ENCODE data around the gene GARIN1A.
"Not testable (repeated sequence)": the region's sequence is repeated elsewhere in the genome, so short reads cannot be mapped to it uniquely, and the experiment has no call there.

Gene GARIN1A

GRCh38 chr7:128671992-128672391 is at the start of gene GARIN1A:
TSS of gene GARIN1A (plus strand) at chr7:128672292. CDS start at chr7:128672398, 106 bp downstream.
- DNase-seq (ENCODE audit: low read depth in 2 of 2): no peak

- not testable (repeated sequence) for DNase-seq (ENCODE audit: low read depth in 2 of 2)
These were observed 45.0 kb upstream of the GARIN1A start for GRCh38 chr7:128627124-128627523.

- DNase-seq (ENCODE audit: low read depth in 2 of 2): not testable (repeated sequence)
These were observed 38.2 kb upstream of the GARIN1A start for GRCh38 chr7:128633915-128634314.

DNA sequence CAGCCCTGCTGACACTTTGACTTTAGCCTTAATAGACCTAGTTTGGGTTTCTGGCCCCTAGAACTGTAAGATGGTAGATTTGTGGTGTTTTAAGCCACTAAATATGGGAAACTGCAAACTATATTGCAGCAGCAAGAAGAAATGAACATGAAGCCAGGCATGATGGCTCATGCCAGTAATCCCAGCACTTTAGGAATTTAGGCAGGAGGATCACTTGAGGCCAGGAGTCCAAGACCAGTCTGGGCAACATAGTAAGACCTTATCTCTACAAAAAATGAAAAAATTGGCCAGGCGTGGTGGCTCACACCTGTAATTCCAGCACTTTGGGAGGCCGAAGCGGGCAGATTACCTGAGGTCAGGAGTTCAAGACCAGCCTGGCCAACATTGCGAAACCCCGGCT is 26.9 kb upstream of the GARIN1A start:
- not testable (repeated sequence) for DNase-seq (ENCODE audit: low read depth in 2 of 2)

GRCh38 chr7:128645844-128646243 is 26.2 kb upstream of the GARIN1A start:
- not testable (repeated sequence) for DNase-seq (ENCODE audit: low read depth in 2 of 2)

GRCh38 chr7:128646877-128647276 is 25.2 kb upstream of the GARIN1A start:
- not testable (repeated sequence) for DNase-seq (ENCODE audit: low read depth in 2 of 2)

- DNase-seq (ENCODE audit: low read depth in 2 of 2): not testable (repeated sequence)
These were observed 21.0 kb upstream of the GARIN1A start for GRCh38 chr7:128651096-128651495.

DNA sequence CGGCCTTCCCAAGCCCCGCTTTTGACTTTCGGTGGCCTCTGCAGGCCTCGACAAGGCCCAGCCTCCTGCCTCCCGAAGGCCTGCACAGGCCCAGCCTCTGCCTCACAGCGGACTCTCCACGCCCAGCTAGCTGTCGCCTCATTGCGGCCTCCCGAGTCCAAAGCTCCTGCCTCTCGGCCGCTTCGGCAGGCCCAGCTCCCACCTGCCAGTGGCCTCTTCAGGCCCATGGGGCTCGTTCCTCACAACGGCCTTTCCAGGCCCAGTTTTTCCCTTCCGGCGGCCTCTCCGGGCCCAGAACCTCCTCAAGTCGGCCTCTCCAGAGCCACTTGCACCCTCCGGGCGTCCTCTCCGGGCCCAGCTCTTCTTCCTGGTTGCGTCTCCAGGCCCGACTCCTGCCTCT is 19.5 kb upstream of the GARIN1A start:
- DNase-seq (ENCODE audit: low read depth in 2 of 2): not testable (repeated sequence)

DNA sequence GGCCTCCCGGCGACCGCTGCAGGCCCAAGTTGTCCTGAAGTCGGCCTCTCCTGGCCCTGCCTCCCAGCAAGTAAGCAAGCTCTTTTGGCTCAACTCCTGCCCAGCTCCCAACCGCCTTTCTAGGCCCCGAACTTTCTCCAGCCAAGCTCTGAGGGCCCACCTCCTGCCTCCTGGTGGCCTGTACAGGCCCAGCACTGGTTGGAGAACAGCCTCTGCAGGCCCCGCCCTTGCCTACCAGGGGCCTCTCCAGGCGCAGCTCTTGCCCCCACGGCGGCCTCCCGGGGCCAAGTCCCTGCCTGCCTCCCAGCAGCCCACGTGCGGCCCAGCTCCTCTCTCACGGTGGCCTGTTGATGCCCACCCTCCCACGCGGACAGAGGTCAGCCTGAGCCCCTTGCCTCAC is 18.9 kb upstream of the GARIN1A start:
- not testable (repeated sequence) for DNase-seq (ENCODE audit: low read depth in 2 of 2)

GRCh38 chr7:128654080-128654479 is 18.0 kb upstream of the GARIN1A start:
- DNase-seq (ENCODE audit: low read depth in 2 of 2): not testable (repeated sequence)

DNA sequence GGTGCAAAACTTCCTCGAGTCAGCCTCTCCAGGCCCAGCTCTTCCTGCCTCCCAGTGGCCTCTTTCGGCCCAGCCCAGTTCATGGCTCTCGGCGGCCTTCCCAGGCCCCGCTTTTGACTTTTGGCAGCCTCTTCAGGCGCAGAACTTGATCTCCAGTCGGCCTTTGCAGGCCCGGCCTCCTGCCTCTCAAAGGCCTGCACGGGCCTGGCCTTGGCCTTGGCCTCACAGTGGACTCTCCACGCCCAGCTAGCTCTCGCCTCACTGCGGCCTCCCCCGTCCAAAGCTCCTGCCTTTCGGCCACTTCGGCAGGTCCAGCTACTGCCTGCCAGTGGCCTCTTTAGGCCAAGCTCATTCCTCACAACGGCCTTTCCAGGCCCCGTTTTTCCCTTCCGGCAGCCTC is 17.6 kb upstream of the GARIN1A start:
- DNase-seq (ENCODE audit: low read depth in 2 of 2): not testable (repeated sequence)

DNA sequence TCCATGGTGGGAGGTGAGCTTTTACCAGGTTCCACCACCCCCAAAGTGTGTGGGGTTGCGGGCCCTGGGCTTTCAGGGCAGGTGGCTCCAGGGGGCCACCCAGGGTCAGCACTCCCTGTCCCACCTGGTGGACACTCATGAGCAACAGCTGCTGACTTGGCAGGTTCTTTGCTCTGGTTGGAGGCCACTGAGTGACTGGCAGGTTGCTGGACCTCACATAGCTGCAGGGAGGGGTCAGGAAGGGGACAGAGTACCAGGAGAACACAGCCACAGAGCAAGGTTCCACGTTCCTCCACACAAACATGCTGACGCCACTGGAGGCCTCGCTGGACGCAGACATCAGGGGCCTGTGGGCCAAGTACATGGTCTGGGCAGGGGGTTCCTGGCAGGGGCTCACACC is 13.7 kb upstream of the GARIN1A start:
- DNase-seq (ENCODE audit: low read depth in 2 of 2): not testable (repeated sequence)

GRCh38 chr7:128660596-128660995 is 11.5 kb upstream of the GARIN1A start:
- DNase-seq (ENCODE audit: low read depth in 2 of 2): no peak

DNA sequence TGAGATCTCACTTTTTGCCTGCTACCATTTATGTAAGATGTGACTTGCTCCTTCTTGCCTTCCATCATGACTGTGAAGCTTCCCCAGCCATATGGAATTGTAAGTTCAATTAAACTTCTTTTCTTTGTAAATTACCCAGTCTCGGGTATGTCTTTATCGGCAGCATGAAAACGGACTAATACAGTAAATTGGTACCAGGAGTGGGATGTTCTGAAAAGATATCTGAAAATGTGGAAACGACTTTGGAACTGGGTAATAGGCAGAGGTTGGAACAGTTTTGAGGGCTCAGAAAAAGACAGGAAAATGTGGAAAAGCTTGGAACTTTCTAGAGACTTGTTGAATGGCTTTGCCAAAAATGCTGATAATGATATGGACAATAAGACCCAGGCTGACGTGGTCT is 10.6 kb upstream of the GARIN1A start:
- no peak for DNase-seq (ENCODE audit: low read depth in 2 of 2)

DNA sequence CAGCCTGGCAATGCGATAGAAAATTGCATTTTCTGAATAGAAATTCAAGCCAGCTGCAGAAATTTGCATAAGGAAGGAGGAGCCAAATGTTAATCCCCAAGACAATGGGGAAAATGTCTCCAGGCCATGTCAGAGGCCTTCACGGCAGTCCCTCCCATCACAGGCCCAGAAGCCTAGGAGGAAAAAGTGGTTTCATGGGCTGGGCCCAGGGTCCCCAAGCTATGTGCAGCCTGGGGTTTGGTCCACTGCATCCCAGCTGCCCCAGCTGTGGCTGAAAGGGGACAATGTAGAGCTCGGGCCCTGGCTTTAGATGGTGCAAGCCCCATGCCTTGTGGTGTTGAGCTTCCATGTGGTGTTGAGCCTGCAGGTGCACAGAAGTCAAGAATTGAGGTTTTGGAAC is 10.0 kb upstream of the GARIN1A start:
- no peak for DNase-seq (ENCODE audit: low read depth in 2 of 2)

- not testable (repeated sequence) for DNase-seq (ENCODE audit: low read depth in 2 of 2)
These were observed 8.9 kb upstream of the GARIN1A start for GRCh38 chr7:128663223-128663622.

GRCh38 chr7:128665057-128665456 is 7.0 kb upstream of the GARIN1A start:
- DNase-seq (ENCODE audit: low read depth in 2 of 2): no peak

DNA sequence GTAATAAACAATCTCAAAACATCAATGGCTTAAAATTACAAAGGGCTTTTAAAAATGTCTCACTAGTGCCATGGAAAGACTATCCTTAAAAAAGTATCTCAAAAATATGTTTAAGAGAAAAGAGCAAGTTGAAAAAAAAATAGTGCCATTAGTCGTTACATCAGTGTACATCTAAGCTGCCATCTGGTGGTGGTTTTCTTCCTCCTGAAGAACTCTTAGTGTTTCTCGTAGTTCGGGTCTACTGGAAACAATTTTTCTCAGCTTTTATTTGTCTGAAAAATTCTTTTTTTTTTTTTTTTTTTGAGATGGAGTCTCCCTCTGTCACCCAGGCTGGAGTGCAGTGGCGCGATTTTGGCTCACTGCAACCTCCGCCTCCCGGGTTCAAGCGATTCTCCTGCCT is 5.9 kb upstream of the GARIN1A start:
- DNase-seq (ENCODE audit: low read depth in 2 of 2): no peak

GRCh38 chr7:128672927-128673517 is 930 bp downstream of the GARIN1A start:
- DNase-seq (ENCODE audit: low read depth in 2 of 2): no peak

DNA sequence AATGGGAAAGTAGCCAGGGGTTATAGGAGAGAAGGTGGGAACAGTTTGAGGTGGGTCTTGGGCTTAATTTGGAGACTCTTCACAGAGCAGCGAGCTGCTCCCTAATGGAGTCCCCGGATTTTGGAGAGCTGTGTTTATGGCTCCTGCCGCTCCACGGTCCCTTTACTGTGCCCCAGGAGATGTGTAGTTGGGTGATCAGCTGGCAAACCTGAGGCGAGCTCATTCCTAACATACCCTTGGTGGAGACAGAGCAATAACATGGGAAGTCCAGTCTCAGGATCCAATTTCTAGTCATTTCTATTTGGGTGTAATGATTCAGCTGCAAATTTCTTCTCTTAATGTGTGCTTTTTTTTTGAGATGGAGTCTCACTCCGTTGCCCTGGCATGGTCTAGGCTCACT is 1.5 kb downstream of the GARIN1A start:
- no peak for DNase-seq (ENCODE audit: low read depth in 2 of 2)

GRCh38 chr7:128676665-128677064 is 4.6 kb downstream of the GARIN1A start:
- no peak for DNase-seq (ENCODE audit: low read depth in 2 of 2)

- no peak for DNase-seq (ENCODE audit: low read depth in 2 of 2)
These were observed 7.8 kb downstream of the GARIN1A start for GRCh38 chr7:128679920-128680319.

GRCh38 chr7:128681794-128682537 is 9.9 kb downstream of the GARIN1A start:
- no peak for DNase-seq (ENCODE audit: low read depth in 2 of 2)
